ENCODE measurements around the gene RGR. TPM values are rescaled to one million over a fixed set of nuclear protein-coding genes. Genes with fewer than 3 reads are reported as not detected.
A peak's percentile ranks its signal among the peaks of the same experiment; 100 is the strongest.
"Not testable (repeated sequence)": the region's sequence is repeated elsewhere in the genome, so short reads cannot be mapped to it uniquely, and the experiment has no call there.

Gene RGR
- polyA plus RNA-seq, 6 donors from 2014 or later, result not detected

DNA sequence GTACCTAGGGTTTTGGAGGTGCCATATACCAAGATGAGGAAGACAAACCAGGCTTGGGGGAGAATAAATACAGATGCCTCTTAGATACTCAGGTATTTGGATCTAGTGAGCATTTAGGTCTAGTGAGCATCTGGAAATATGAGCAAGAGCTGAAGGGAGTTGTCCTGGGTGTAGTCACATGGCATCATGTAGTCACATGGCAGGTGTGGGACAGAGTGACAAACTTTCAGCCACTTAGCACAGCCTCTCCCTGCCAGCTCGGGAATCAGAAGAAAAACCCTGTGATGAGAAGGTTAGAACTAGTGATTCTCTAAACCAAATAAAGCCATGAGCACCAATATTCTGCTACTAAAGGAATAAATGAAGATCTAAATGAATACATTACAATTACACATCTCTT lies 24.3 kb downstream of the RGR start:
- no peak for ATAC-seq (ENCODE audit: low read depth in 2 of 2)
- Mint-ChIP-seq H3K27me3 (peaks cover 34 to 51% (median 37%) of the 10 kb centered on the region in 3 donors), H3K36me3 (no peaks in the 10 kb centered on the region), H3K4me3 (no peak overlapping the region), H3K9me3 (no peaks in the 10 kb centered on the region), H3K27ac (no peak overlapping the region), H3K4me1 (peaks cover 0 to 5% (median 4%) of the 10 kb centered on the region in 3 donors)
- DNase-seq, result no peak

DNA sequence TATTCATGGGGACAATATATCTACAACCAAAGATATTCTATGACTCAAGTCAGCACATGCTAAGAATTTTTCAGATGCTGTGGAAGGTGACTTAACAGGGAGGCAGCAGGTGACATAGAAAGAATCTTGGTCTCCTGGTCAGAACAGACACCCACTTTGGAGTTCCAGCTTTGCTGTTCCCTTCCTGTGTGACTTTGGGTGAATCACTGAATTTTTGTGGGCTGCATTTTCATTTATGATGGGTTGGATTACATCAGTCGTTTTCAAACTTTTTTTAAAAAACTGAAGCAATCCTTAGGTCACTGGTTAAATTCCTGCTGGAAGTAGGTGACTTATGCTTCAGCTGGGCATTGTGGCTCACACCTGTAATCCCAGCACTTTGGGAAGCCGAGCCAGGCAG lies 24.9 kb downstream of the RGR start:
- ATAC-seq (ENCODE audit: low read depth in 2 of 2), result no peak
- no peaks in the 10 kb centered on the region for H3K9me3 Mint-ChIP-seq
- H3K27me3 Mint-ChIP-seq, result peaks cover 29 to 45% (median 31%) of the 10 kb centered on the region in 3 donors

DNA sequence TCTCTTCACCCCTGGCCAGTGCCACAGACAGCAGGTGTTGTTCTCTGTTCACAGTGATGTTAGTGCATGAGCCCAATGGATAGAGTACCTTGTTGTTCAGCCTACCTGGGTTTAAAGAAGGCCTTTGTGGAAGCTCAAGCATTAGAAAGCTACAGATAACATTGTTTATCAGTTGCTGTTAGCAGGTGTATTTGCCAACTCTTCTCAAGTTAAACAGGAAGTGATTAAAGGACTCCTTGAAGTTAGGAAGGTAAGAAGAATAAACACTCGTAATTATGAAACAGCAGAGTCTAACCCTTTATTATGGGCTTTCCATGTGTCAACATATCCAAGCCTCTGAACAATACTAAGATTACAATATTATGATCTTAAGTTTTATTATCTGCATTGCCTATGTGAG lies 25.9 kb downstream of the RGR start:
- Mint-ChIP-seq H3K4me1 (no peaks in the 10 kb centered on the region), H3K27ac (peak overlapping the region in 1 of 6 donors; percentile 26), H3K27me3 (peaks cover 24 to 37% (median 32%) of the 10 kb centered on the region in 3 donors), H3K36me3 (no peaks in the 10 kb centered on the region), H3K9me3 (no peaks in the 10 kb centered on the region), H3K4me3 (no peak overlapping the region)
- DNase-seq (no peak), ATAC-seq (ENCODE audit: low read depth in 2 of 2) (no peak)

More for the DNA sequence above, 24.9 kb downstream of the RGR start:
- DNase-seq, result no peak
- Mint-ChIP-seq H3K27ac (no peak overlapping the region), H3K4me3 (no peak overlapping the region), H3K36me3 (no peaks in the 10 kb centered on the region), H3K4me1 (peaks cover 0 to 1% (median under 1%) of the 10 kb centered on the region in 3 donors)

DNA sequence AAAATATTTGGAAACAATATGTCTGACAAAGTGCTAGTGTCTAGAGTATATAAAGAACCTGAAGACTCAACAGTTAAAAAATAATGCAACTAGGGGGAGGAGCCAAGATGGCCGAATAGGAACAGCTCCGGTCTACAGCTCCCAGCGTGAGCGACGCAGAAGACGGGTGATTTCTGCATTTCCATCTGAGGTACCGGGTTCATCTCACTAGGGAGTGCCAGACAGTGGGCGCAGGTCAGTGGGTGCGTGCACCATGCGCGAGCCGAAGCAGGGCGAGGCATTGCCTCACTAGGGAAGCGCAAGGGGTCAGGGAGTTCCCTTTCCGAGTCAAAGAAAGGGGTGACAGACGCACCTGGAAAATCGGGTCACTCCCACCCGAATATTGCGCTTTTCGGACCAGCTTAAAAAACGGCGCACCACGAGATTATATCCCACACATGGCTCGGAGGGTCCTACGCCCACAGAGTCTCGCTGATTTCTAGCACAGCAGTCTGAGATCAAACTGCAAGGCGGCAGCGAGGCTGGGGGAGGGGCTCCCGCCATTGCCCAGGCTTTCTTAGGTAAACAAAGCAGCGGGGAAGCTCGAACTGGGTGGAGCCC lies 35.1 kb downstream of the RGR start:
- peaks cover 25 to 43% (median 43%) of the 10 kb centered on the region in 3 donors for H3K27me3 Mint-ChIP-seq
- not testable (repeated sequence) for DNase-seq; H3K4me1 Mint-ChIP-seq; H3K36me3 Mint-ChIP-seq; H3K9me3 Mint-ChIP-seq; ATAC-seq (ENCODE audit: low read depth in 2 of 2); H3K27ac Mint-ChIP-seq
- H3K4me3 Mint-ChIP-seq, result peak overlapping the region in 1 of 8 donors; percentile 40

DNA sequence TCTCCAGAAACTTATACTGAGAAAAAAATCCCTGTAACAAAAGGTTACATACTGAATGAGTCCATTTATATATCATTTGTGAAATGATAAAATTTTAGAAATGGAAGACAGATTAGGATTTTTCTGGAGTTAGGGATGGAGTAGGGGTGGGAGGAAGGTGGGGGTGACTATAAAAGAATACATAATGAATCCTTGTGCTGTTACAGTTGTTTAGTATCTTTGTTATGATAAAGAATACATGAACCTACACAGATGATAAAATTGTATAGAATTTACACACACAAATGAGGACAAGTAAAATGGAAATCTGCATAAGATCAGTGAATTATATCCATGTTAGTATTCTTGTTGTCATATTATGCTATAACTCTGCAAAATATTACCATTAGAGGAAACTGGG lies 41.8 kb downstream of the RGR start:
- ATAC-seq (ENCODE audit: low read depth in 2 of 2) (no peak), DNase-seq (no peak)
- Mint-ChIP-seq H3K4me3 (no peak overlapping the region), H3K27me3 (peaks cover 0 to 11% (median 9%) of the 10 kb centered on the region in 3 donors), H3K4me1 (no peaks in the 10 kb centered on the region), H3K36me3 (no peaks in the 10 kb centered on the region), H3K27ac (no peak overlapping the region), H3K9me3 (peaks cover 0 to 2% (median 0%) of the 10 kb centered on the region in 7 donors)

DNA sequence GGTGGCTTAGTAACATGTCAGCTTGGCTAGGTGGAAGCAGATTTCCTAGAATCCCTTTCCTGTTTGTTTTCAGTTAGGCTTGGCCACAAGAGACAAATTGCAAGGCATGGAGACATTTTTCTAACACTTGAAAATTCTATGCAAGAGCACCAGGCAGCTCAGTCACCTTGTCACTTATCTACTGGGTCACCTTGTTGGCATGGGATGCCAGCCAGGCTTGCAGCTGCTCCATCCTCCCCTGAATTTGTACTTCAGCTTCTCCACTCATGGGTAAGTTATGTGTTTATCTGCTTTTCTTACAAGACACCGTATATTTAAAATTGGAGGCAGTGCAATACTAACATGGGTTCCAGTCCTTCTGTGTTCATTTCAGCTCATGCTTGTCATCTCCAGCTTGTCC lies 43.3 kb downstream of the RGR start:
- DNase-seq, result no peak
- ATAC-seq (ENCODE audit: low read depth in 2 of 2), result no peak
- H3K27me3 Mint-ChIP-seq, result peaks cover 0 to 11% (median 9%) of the 10 kb centered on the region in 3 donors
- H3K36me3 Mint-ChIP-seq, result no peaks in the 10 kb centered on the region
- no peaks in the 10 kb centered on the region for H3K4me1 Mint-ChIP-seq
- H3K4me3 Mint-ChIP-seq, result no peak overlapping the region
- no peak overlapping the region for H3K27ac Mint-ChIP-seq
- H3K9me3 Mint-ChIP-seq, result peaks cover 0 to 2% (median 0%) of the 10 kb centered on the region in 7 donors

DNA sequence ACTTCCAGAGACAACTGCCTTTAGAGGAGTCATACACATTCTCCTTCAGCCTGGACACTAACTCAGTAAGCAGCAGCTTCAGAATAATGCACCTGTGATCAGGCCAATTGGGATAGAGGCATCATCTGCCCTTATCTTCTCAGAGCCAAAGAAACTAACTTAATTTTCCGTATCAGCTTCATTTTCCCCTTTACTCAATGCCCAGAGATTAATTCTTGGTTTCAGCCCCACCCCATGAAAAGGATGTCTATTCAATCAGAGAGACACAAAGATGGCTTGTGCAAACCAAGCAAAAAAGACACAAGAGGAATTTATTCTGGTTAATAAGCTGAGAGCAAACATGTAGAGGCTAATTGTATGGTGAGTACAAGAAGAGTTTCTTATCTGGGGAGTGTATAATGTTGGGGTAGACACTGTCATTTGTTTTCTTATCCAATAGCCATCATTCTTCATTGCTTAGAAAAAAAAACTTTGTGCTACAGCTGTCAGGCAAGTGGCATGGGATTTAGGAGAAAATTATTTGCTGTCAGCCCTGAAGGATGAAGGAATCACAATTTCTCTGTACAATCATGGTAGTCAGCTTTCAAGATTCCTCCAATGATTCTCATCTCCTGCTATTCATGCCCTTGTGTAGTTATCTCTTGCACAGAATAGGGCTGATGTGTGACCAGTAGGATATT lies 44.8 kb downstream of the RGR start:
- DNase-seq (no peak), ATAC-seq (ENCODE audit: low read depth in 2 of 2) (no peak)
- Mint-ChIP-seq H3K36me3 (no peaks in the 10 kb centered on the region), H3K9me3 (peaks cover 0 to 2% (median 0%) of the 10 kb centered on the region in 7 donors), H3K4me3 (no peak overlapping the region), H3K27ac (no peak overlapping the region), H3K27me3 (peaks cover 4 to 11% (median 9%) of the 10 kb centered on the region in 3 donors), H3K4me1 (no peaks in the 10 kb centered on the region)

DNA sequence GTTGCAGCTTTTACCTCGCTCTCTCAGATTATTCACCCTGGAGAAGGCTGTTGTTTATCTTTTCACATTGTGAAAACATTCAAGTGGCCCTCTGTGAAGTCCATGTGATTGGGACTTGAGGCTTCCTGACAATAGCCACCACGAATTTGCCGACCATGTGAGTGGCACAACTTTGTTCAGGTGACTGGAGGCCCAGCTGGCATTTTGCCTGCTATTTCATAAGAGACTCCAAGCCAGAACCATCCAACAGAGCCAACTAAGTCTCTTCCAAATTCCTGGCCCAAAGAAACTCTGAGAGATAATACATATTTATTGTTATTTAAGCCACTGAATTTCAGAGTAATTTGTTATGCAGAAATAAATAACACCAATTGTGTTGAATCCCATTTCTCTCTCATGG lies 45.4 kb downstream of the RGR start:
- no peaks in the 10 kb centered on the region for H3K36me3 Mint-ChIP-seq
- peaks cover 0 to 2% (median 0%) of the 10 kb centered on the region in 7 donors for H3K9me3 Mint-ChIP-seq
- peaks cover 5 to 11% (median 9%) of the 10 kb centered on the region in 3 donors for H3K27me3 Mint-ChIP-seq
- H3K4me1 Mint-ChIP-seq, result no peaks in the 10 kb centered on the region
- H3K4me3 Mint-ChIP-seq, result no peak overlapping the region
- H3K27ac Mint-ChIP-seq, result no peak overlapping the region
- no peak for ATAC-seq (ENCODE audit: low read depth in 2 of 2)
- DNase-seq, result no peak

DNA sequence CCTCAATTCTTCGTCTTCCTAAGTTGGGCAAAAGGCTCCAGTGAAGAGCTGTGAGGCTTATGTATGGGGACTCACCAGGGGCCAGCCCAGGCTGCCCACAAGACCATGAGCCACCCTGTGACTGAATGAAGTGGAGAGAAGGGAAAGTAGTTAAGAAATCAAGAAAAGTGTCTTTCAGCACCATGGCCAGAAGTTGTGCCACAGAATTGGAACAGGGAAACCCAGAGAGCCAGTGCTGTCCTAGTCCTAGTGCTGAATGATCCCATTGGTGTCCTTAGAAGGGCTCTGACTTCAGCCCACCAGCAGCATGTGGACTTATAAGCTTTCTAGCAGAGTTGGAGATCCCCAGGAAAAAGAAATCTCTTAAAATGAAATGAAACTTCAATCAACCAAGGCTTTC lies 46.5 kb downstream of the RGR start:
- Mint-ChIP-seq H3K27ac (no peak overlapping the region), H3K9me3 (no peaks in the 10 kb centered on the region), H3K27me3 (peaks cover 5 to 11% (median 9%) of the 10 kb centered on the region in 3 donors), H3K4me3 (no peak overlapping the region), H3K4me1 (no peaks in the 10 kb centered on the region), H3K36me3 (no peaks in the 10 kb centered on the region)
- ATAC-seq (ENCODE audit: low read depth in 2 of 2) (no peak), DNase-seq (no peak)

DNA sequence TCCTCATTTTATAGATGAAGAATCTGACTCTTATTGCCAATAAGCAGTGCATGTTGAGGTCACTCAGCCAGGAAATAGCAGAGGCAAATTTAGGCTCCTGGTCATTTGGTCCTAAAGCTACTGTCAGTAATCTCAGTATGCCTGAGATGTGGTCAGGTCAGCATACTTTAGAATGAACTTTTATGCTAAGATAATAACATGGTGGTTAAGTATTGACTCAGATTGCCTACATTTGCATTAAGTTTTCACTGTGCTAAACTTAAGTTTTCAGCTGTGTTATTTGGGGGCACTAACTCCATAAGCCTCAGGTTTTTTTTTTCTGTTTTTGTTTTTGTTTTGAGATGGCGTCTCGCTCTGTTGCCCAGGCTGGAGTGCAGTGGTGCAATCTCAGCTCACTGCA lies 47.6 kb downstream of the RGR start:
- Mint-ChIP-seq H3K4me3 (no peak overlapping the region), H3K4me1 (no peaks in the 10 kb centered on the region), H3K36me3 (no peaks in the 10 kb centered on the region), H3K27me3 (peaks cover 5 to 15% (median 13%) of the 10 kb centered on the region in 3 donors), H3K27ac (no peak overlapping the region), H3K9me3 (no peaks in the 10 kb centered on the region)
- DNase-seq (no peak), ATAC-seq (ENCODE audit: low read depth in 2 of 2) (no peak)

DNA sequence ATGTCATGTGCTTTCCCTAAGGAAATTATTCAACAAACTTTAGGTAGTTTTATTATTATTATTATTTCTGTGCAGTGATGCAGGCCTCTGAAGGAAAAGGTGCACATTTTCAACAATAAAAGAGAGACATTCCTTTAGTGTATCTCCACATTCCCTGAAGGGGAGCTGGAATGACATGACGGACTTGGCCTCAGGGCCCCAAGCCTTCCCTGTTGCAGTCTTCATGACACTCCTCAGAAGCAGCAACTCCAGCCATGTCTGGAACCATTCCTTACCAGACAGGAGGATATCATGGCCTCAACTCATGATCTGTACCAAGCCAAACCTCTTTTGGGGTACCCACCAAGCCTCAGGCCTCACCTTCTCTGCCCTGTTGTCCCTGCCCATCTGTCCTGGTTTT lies 48.3 kb downstream of the RGR start:
- DNase-seq (no peak), ATAC-seq (ENCODE audit: low read depth in 2 of 2) (no peak)
- Mint-ChIP-seq H3K27me3 (peaks cover 5 to 22% (median 17%) of the 10 kb centered on the region in 3 donors), H3K27ac (no peak overlapping the region), H3K4me1 (no peaks in the 10 kb centered on the region), H3K4me3 (no peak overlapping the region), H3K36me3 (no peaks in the 10 kb centered on the region), H3K9me3 (peaks cover 0 to 1% (median 0%) of the 10 kb centered on the region in 7 donors)

DNA sequence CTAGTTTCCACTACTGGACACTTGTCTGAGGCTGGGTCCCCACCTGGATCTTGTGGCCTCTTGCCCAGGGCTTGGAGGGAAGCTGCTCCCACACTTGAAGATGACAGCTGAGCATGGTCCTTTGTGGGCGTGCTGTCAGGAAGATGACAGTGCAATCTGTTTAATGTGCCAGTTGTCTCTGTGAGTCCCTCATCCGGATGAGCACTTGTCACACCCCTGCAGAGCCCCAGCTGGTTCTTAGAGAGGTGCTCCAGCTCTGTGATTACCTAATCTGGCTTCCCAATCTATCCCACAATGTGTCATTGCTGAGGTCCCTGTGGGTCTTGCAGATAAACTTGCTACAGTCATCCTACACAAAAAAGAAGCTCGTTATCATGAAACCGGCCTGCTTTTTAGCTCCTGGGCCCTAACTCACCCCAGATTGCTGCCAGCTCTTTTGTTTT lies 48.7 kb downstream of the RGR start:
- no peaks in the 10 kb centered on the region for H3K36me3 Mint-ChIP-seq
- H3K4me3 Mint-ChIP-seq, result no peak overlapping the region
- peaks cover 0 to 4% (median 0%) of the 10 kb centered on the region in 7 donors for H3K9me3 Mint-ChIP-seq
- ATAC-seq (ENCODE audit: low read depth in 2 of 2) (no peak), DNase-seq (no peak)
- peaks cover 5 to 26% (median 22%) of the 10 kb centered on the region in 3 donors for H3K27me3 Mint-ChIP-seq
- no peak overlapping the region for H3K27ac Mint-ChIP-seq
- no peaks in the 10 kb centered on the region for H3K4me1 Mint-ChIP-seq

DNA sequence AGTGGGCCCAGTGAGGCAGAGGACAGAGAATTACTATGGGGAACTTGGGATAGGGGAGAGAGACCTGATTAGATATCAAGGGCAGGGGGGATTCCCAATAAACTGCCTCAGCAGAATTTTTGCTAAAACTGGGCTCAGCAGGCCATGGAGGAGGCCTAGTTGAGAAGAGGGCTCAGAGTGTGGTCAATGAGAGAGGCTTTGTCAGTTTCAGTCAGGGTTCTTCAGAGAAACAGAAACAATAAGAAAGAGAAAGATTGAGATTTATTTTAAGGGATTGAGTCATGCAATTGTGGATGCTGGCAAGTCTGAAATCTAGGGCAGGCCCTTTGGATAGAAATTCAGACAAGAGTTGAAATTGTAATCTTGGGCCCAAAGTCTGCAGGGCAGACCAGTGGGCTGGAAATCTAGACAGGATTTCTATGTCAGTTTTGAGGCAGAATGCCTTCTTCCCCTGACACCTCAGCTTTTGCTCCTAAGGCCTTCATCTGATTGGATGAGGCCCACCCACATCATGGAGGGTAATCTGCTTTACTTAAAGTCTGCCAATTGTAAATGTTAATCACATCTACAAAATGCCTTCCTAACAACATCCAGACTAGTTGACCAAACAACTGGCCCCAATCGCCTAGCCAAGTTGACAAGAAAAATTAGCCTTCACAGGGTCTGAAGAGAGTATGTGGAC lies 50.1 kb downstream of the RGR start:
- Mint-ChIP-seq H3K4me3 (no peak overlapping the region), H3K27ac (no peak overlapping the region)
- ATAC-seq (ENCODE audit: low read depth in 2 of 2), result no peak

More for the DNA sequence above, 50.1 kb downstream of the RGR start:
- H3K36me3 Mint-ChIP-seq, result no peaks in the 10 kb centered on the region
- peaks cover 0 to 4% (median 0%) of the 10 kb centered on the region in 7 donors for H3K9me3 Mint-ChIP-seq
- H3K27me3 Mint-ChIP-seq, result peaks cover 10 to 31% (median 29%) of the 10 kb centered on the region in 3 donors
- H3K4me1 Mint-ChIP-seq, result no peaks in the 10 kb centered on the region
- DNase-seq, result no peak
